Measurements from ENCODE around the gene MROH9.
"Not testable (repeated sequence)": the region's sequence is repeated elsewhere in the genome, so short reads cannot be mapped to it uniquely, and the experiment has no call there.

Gene MROH9

GRCh38 chr1:170938281-170938680, 2.9 kb downstream of the MROH9 start:
- 95% methylated on average over 3 of the region's 3 CpGs for WGBS
- no peaks in the 10 kb centered on the region for H3K9me3 ChIP-seq (ENCODE audit: control insufficient read depth, low read length)

GRCh38 chr1:170939476-170939875, 4.1 kb downstream of the MROH9 start:
- Histone ChIP-seq H2BK5ac (ENCODE audit: low read depth, low read length, poor library complexity, severe bottlenecking) (no peak overlapping the region), H3K4me3 (ENCODE audit: insufficient read depth in 1 of 2, low read depth in 1 of 2, low read length in 2 of 2) (no peak overlapping the region), H3K18ac (ENCODE audit: low read depth in 1 of 2, low read length in 2 of 2) (no peak overlapping the region), H2BK120ac (ENCODE audit: low read depth, low read length) (no peak overlapping the region), H2AFZ (ENCODE audit: low read depth, low read length) (no peak overlapping the region), H3K4me2 (ENCODE audit: low read length, poor library complexity, severe bottlenecking) (no peak overlapping the region), H2BK12ac (ENCODE audit: low read length in 2 of 2) (no peak overlapping the region), H2BK15ac (ENCODE audit: low read depth, poor library complexity, severe bottlenecking) (no peak overlapping the region), H3K27me3 (ENCODE audit: control insufficient read depth in 1 of 2, insufficient read depth in 1 of 2, low read length in 2 of 2) (no peaks in the 10 kb centered on the region), H3K9me3 (ENCODE audit: control insufficient read depth, low read length) (no peaks in the 10 kb centered on the region), H3K79me1 (replicated peaks; ENCODE audit: low read length, poor library complexity, severe bottlenecking) (no peaks in the 10 kb centered on the region), H3K4me1 (ENCODE audit: control insufficient read depth, insufficient read depth, low read depth, low read length) (no peaks in the 10 kb centered on the region), H3K4ac (ENCODE audit: low read depth in 1 of 2, low read length in 2 of 2) (no peak overlapping the region), H3K23ac (ENCODE audit: low read length in 2 of 2) (no peak overlapping the region), H4K91ac (ENCODE audit: low read length) (no peak overlapping the region), H3K27ac (ENCODE audit: low read length, poor library complexity, severe bottlenecking) (no peak overlapping the region), H3K36me3 (ENCODE audit: control insufficient read depth in 1 of 2, insufficient read depth in 2 of 2, low read depth in 1 of 2, low read length in 2 of 2) (no peaks in the 10 kb centered on the region), H4K8ac (ENCODE audit: low read length) (no peak overlapping the region), H3K14ac (ENCODE audit: low read length in 2 of 2) (no peak overlapping the region), H3K9ac (ENCODE audit: low read length) (no peak overlapping the region), H2AK5ac (ENCODE audit: low read length, severe bottlenecking) (no peak overlapping the region)
- DNase-seq: no peak
- WGBS: 64% methylated on average over 2 of the region's 2 CpGs

More at GRCh38 chr1:170938281-170938680, 2.9 kb downstream of the MROH9 start:
- no peak overlapping the region for H3K9ac ChIP-seq (ENCODE audit: low read length)
- H3K14ac ChIP-seq (ENCODE audit: low read length in 2 of 2): no peak overlapping the region
- no peak overlapping the region for H3K4me2 ChIP-seq (ENCODE audit: low read length, poor library complexity, severe bottlenecking)
- no peak overlapping the region for H4K91ac ChIP-seq (ENCODE audit: low read length)
- H2AFZ ChIP-seq (ENCODE audit: low read depth, low read length): no peak overlapping the region
- no peak overlapping the region for H2AK5ac ChIP-seq (ENCODE audit: low read length, severe bottlenecking)
- H4K8ac ChIP-seq (ENCODE audit: low read length): no peak overlapping the region
- no peak overlapping the region for H2BK120ac ChIP-seq (ENCODE audit: low read depth, low read length)
- H3K4ac ChIP-seq (ENCODE audit: low read depth in 1 of 2, low read length in 2 of 2): no peak overlapping the region
- H3K18ac ChIP-seq (ENCODE audit: low read depth in 1 of 2, low read length in 2 of 2): no peak overlapping the region
- no peak overlapping the region for H2BK12ac ChIP-seq (ENCODE audit: low read length in 2 of 2)
- DNase-seq: no peak
- no peak overlapping the region for H3K27ac ChIP-seq (ENCODE audit: low read length, poor library complexity, severe bottlenecking)
- no peak overlapping the region for H3K4me3 ChIP-seq (ENCODE audit: insufficient read depth in 1 of 2, low read depth in 1 of 2, low read length in 2 of 2)
- H3K27me3 ChIP-seq (ENCODE audit: control insufficient read depth in 1 of 2, insufficient read depth in 1 of 2, low read length in 2 of 2): no peaks in the 10 kb centered on the region
- H3K23ac ChIP-seq (ENCODE audit: low read length in 2 of 2): no peak overlapping the region
- no peak overlapping the region for H2BK15ac ChIP-seq (ENCODE audit: low read depth, poor library complexity, severe bottlenecking)
- H3K36me3 ChIP-seq (ENCODE audit: control insufficient read depth in 1 of 2, insufficient read depth in 2 of 2, low read depth in 1 of 2, low read length in 2 of 2): no peaks in the 10 kb centered on the region
- no peak overlapping the region for H2BK5ac ChIP-seq (ENCODE audit: low read depth, low read length, poor library complexity, severe bottlenecking)
- H3K4me1 ChIP-seq (ENCODE audit: control insufficient read depth, insufficient read depth, low read depth, low read length): no peaks in the 10 kb centered on the region
- H3K79me1 ChIP-seq (replicated peaks; ENCODE audit: low read length, poor library complexity, severe bottlenecking): no peaks in the 10 kb centered on the region

- not testable (repeated sequence) for H2AFZ ChIP-seq (ENCODE audit: low read depth, low read length); H3K14ac ChIP-seq (ENCODE audit: low read length in 2 of 2); H2BK12ac ChIP-seq (ENCODE audit: low read length in 2 of 2); H3K18ac ChIP-seq (ENCODE audit: low read depth in 1 of 2, low read length in 2 of 2); H2BK120ac ChIP-seq (ENCODE audit: low read depth, low read length); DNase-seq; H4K91ac ChIP-seq (ENCODE audit: low read length); H3K27me3 ChIP-seq (ENCODE audit: control insufficient read depth in 1 of 2, insufficient read depth in 1 of 2, low read length in 2 of 2); H3K79me1 ChIP-seq (replicated peaks; ENCODE audit: low read length, poor library complexity, severe bottlenecking); H3K23ac ChIP-seq (ENCODE audit: low read length in 2 of 2); H3K9me3 ChIP-seq (ENCODE audit: control insufficient read depth, low read length); H3K4me2 ChIP-seq (ENCODE audit: low read length, poor library complexity, severe bottlenecking); H3K4me1 ChIP-seq (ENCODE audit: control insufficient read depth, insufficient read depth, low read depth, low read length); H2BK15ac ChIP-seq (ENCODE audit: low read depth, poor library complexity, severe bottlenecking); H3K27ac ChIP-seq (ENCODE audit: low read length, poor library complexity, severe bottlenecking); H2BK5ac ChIP-seq (ENCODE audit: low read depth, low read length, poor library complexity, severe bottlenecking); H2AK5ac ChIP-seq (ENCODE audit: low read length, severe bottlenecking); H3K36me3 ChIP-seq (ENCODE audit: control insufficient read depth in 1 of 2, insufficient read depth in 2 of 2, low read depth in 1 of 2, low read length in 2 of 2); H3K4me3 ChIP-seq (ENCODE audit: insufficient read depth in 1 of 2, low read depth in 1 of 2, low read length in 2 of 2); H4K8ac ChIP-seq (ENCODE audit: low read length); H3K9ac ChIP-seq (ENCODE audit: low read length); H3K4ac ChIP-seq (ENCODE audit: low read depth in 1 of 2, low read length in 2 of 2)
- WGBS: no CpG with 5 or more reads among the region's 1 CpG
These were observed 16.4 kb downstream of the MROH9 start for GRCh38 chr1:170951744-170952143.

GRCh38 chr1:170959385-170959784, 24.1 kb downstream of the MROH9 start:
- H2BK12ac ChIP-seq (ENCODE audit: low read length in 2 of 2): no peak overlapping the region
- H3K4me2 ChIP-seq (ENCODE audit: low read length, poor library complexity, severe bottlenecking): no peak overlapping the region
- H4K8ac ChIP-seq (ENCODE audit: low read length): no peak overlapping the region
- no peak overlapping the region for H2AFZ ChIP-seq (ENCODE audit: low read depth, low read length)
- no peak overlapping the region for H3K4ac ChIP-seq (ENCODE audit: low read depth in 1 of 2, low read length in 2 of 2)
- H4K91ac ChIP-seq (ENCODE audit: low read length): no peak overlapping the region
- H3K9me3 ChIP-seq (ENCODE audit: control insufficient read depth, low read length): no peaks in the 10 kb centered on the region
- no peak overlapping the region for H3K9ac ChIP-seq (ENCODE audit: low read length)
- no peak overlapping the region for H3K14ac ChIP-seq (ENCODE audit: low read length in 2 of 2)
- no peaks in the 10 kb centered on the region for H3K79me1 ChIP-seq (replicated peaks; ENCODE audit: low read length, poor library complexity, severe bottlenecking)
- no peak overlapping the region for H3K23ac ChIP-seq (ENCODE audit: low read length in 2 of 2)
- no peak overlapping the region for H2BK5ac ChIP-seq (ENCODE audit: low read depth, low read length, poor library complexity, severe bottlenecking)
- no peak overlapping the region for H3K18ac ChIP-seq (ENCODE audit: low read depth in 1 of 2, low read length in 2 of 2)
- H3K4me1 ChIP-seq (ENCODE audit: control insufficient read depth, insufficient read depth, low read depth, low read length): no peaks in the 10 kb centered on the region
- no peak overlapping the region for H2BK15ac ChIP-seq (ENCODE audit: low read depth, poor library complexity, severe bottlenecking)
- no peak overlapping the region for H2AK5ac ChIP-seq (ENCODE audit: low read length, severe bottlenecking)
- H3K27me3 ChIP-seq (ENCODE audit: control insufficient read depth in 1 of 2, insufficient read depth in 1 of 2, low read length in 2 of 2): peaks cover 0 to 2% of the 10 kb centered on the region in 2 experiments
- H3K27ac ChIP-seq (ENCODE audit: low read length, poor library complexity, severe bottlenecking): no peak overlapping the region
- H2BK120ac ChIP-seq (ENCODE audit: low read depth, low read length): no peak overlapping the region
- no peaks in the 10 kb centered on the region for H3K36me3 ChIP-seq (ENCODE audit: control insufficient read depth in 1 of 2, insufficient read depth in 2 of 2, low read depth in 1 of 2, low read length in 2 of 2)
- H3K4me3 ChIP-seq (ENCODE audit: insufficient read depth in 1 of 2, low read depth in 1 of 2, low read length in 2 of 2): no peak overlapping the region
- no peak for DNase-seq
